ENCODE results near the gene HYCC2. TPM values are rescaled to one million over a fixed set of nuclear protein-coding genes. Genes with fewer than 3 reads are reported as not detected.
A peak's percentile ranks its signal among the peaks of the same experiment; 100 is the strongest.
"Not testable (repeated sequence)": the region's sequence is repeated elsewhere in the genome, so short reads cannot be mapped to it uniquely, and the experiment has no call there.

HYCC2 gene
- total RNA-seq, 1 experiment from 2014 or later: 4.5 TPM

DNA sequence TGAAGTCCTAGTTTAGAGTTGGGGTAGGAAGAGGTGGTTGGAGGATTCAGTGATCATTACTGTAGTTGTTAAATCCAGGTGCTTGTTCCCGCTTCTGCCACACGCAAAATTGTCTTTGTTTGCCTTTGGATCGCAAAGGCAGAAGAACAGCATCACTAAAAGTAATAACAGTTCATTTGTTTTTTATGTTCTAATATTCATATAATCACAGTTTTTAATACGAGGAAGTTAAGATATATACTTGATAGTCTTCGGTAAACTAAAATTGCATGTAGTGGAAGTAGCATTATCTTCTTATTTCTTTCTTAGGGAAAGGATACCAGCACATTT is 695 bp upstream of the HYCC2 start:
- DNase-seq (ENCODE audit: low read depth): no peak

DNA sequence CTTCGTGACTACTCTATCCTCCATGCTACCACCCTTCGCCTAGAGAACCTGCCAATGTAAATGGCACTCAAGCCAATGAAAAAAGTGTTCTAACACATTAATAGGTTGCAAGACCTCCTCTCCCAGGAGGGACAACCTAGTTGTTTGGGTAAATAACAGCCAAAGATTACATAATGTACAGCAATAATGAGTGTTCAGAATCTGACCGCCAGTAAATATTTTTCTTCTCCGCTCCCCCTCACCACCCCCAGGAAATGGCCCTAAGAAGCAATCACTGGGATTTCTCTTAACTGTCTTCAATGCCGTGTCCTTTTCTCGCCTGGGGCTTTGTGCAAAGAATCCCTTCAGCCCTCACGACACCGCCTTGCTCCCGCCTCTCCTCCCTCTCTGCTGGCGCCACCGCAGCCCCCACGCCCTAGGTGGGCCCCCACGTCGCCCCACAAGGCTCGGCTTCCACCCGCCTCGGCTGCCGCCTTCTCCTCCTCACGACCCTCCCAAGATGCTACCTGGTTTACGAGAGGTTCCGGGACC is 458 bp downstream of the HYCC2 start:
- peak; percentile 10 for DNase-seq (ENCODE audit: low read depth)

DNA sequence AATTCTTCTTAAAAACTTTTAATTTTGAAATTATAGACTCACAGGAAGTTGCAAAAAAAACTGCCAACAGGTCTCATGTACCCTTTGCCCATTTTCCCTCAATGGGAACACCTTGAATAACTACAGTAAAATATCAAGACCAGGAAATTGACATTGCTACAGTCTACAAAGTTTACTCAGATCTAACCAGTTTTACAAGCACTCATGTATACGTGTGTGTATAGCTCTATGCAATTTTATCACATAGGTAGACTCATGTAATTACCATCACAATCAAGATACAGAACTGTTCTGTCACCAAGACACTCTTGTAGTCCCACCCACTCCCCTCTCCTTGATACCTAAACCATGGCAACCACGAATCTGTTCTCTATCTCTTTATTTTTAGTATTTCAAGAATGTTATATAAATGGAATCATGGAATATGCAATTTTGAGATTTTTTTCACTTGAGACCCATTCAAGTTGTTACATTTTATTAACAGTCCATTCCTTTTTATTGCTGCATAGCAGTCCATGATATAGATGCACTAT is 6.6 kb downstream of the HYCC2 start:
- DNase-seq (ENCODE audit: low read depth): no peak

DNA sequence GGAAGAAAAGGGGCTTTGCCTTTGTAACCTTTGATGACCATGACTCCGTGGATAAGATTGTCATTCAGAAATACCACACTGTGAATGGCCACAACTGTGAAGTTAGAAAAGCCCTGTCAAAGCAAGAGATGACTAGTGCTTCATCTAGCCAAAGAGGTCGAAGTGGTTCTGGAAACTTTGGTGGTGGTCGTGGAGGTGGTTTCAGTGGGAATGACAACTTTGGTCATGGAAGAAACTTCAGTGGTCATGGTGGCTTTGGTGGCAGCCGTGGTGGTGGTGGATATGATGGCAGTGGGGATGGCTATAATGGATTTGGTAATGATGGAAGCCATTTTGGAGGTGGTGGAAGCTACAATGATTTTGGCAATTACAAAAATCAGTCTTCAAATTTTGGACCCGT is 8.0 kb downstream of the HYCC2 start:
- not testable (repeated sequence) for DNase-seq (ENCODE audit: low read depth)

DNA sequence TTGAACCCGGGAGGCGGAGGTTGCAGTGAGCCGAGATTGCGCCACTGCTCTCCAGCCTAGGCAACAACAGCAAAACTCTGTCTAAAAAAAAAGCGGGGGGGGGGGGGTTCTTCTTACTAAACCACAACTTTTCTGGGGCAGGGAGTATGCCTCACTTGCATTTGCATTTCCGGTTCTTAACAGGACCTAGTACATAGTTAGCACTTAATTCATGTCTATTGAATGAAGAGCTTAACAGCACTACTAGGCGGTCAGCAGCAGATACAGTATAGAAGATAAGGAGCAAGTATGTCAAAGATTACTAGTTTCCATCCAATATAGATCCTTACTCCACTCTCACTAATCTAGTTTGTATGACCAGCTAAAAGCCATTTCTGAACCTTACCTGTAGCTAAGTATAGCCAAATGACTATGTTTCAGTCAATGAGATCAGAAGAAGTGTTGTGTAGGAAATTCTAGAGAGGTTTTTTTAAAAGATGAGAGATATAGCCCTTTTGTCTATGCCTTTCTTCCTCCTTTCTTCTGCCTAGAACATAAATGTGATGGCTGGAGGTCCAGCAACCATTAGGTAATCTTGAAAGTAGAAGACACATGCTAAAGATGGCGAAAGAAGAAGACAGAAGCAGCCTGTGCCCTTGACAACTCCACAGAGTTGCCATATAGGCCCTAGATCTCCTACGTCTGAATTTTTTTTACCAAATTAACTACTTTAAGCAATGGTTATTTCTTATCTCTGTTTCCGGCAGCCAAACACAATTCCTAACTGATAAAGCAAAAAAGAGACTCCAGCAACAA is 11.3 kb downstream of the HYCC2 start:
- DNase-seq (ENCODE audit: low read depth): no peak

DNA sequence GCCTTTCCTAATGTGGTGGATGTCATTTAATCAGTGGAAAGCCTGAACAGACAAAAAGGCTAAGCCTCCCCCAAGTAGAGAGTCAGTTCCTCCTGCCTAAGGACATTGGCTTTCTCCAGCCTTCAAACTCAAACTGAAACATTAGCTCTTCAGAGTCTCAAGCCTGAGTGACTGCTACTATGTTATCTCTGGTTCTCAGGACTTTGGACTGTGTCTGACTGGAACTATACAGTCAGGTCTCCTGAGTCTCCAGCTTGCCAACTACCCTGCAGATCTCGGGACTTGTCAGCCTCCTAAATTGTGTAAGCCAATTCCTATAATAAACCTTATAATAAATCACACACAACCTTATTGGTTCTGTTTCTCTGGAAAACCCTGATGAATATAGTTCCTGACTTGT is 12.6 kb downstream of the HYCC2 start:
- no peak for DNase-seq (ENCODE audit: low read depth)

DNA sequence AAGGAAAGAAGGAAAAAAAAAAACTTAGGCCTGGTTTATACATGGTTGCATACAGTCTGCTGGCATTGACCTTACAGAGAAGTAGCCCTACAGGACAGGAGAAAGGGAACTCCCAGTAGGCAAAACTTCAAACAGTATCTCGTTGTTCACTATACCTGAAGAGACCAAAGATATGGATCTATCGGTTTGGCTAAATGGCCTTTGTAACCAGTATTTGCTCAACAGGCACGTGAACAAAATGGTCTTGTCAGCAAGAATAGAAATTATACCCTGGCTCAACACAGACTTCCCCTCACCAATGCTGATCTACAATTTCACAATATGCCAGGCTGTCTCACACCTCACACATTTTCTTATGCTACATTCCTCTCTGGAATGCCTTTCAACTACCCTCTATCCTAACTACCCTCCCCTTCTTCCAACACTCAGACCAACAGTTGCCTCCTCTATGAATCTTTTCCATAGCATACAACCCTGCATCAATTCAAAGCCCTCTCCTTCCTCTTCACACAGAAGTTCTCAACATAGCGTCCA is 13.7 kb downstream of the HYCC2 start:
- no peak for DNase-seq (ENCODE audit: low read depth)

DNA sequence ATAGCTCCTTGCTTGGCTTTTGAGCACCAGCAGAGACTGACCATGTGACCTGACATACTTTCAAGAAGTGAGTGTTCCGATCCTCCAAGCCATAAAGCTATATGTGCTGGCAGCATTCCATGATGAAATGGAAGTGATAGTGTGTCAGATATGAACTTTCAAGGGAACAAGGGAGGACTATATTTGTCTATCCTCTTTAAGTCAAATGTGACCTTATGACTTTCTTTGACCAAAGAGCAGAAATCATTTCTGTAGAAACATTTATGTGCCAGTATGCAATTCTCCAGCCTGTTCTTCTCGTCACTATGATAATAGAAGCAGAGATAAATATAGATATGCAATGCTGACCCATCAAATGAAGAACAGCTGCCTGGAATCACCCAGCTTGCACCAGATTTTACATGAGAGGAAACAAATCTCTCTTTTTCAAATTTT is 14.4 kb downstream of the HYCC2 start:
- no peak for DNase-seq (ENCODE audit: low read depth)

DNA sequence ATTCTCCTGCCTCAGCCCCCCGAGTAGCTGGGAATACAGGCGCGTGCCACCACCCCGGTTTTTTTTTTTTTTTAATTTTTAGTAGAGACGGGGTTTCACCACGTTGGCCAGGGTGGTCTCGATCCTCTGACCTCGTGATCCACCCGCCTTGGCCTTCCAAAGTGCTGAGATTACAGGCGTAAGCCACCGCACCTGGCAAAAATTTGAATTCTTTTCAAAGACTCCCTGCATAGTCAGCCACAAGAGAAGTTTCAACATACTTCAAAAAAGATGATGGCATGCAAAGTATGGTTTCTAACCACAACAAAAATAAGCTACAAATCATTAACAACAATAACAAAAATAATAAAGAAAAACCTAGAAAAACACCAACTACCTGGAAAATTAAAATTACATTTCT is 22.0 kb downstream of the HYCC2 start:
- no peak for DNase-seq (ENCODE audit: low read depth)

DNA sequence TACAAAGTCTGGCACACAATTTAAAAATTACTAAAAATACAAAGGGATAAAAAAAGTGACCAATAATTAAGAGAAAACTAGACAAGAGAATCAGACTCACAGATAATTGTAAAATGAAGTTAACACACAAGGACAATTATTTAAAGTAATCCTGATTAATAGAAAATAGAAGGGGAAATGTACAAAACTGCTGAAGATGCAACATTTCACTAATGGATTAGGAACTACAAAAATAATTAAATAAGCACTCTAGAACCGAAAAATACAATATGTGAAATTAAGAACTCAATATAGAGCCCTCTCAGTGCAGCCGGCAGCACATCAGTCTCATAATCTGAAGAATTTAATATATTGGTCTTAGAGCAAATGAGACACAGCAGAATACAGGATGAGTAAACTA is 24.6 kb downstream of the HYCC2 start:
- DNase-seq (ENCODE audit: low read depth): no peak

DNA sequence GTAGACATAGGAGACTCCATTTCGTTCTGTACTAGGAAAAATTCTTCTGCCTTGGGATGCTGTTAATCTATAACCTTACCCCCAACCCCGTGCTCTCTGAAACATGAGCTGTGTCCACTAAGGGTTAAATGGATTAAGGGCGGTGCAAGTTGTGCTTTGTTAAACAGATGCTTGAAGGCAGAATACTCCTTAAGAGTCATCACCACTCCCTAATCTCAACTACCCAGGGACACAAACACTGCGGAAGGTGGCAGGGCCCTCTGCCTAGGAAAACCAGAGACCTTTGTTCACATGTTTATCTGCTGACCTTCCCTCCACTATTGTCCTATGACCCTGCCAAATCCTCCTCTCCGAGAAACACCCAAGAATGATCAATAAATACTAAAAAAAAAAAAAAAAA is 28.4 kb downstream of the HYCC2 start:
- DNase-seq (ENCODE audit: low read depth): not testable (repeated sequence)

DNA sequence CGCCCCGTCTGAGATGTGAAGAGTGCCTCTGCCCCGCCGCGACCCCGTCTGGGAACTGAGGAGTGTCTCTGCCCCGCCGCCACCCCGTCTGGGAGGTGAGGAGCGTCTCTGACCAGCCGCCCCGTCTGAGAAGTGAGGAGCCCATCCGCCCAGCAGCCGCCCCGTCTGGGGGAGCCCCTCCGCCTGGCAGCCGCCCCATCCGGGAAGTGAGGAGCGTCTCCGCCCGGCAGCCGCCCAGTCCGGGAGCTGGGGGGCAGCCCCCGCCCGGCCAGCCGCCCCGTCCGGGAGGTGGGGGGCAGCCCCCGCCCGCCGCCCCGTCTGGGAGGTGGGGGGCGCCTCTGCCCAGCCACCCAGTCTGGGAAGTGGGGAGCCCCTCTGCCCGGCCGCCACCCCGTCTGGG is 29.0 kb downstream of the HYCC2 start:
- not testable (repeated sequence) for DNase-seq (ENCODE audit: low read depth)

DNA sequence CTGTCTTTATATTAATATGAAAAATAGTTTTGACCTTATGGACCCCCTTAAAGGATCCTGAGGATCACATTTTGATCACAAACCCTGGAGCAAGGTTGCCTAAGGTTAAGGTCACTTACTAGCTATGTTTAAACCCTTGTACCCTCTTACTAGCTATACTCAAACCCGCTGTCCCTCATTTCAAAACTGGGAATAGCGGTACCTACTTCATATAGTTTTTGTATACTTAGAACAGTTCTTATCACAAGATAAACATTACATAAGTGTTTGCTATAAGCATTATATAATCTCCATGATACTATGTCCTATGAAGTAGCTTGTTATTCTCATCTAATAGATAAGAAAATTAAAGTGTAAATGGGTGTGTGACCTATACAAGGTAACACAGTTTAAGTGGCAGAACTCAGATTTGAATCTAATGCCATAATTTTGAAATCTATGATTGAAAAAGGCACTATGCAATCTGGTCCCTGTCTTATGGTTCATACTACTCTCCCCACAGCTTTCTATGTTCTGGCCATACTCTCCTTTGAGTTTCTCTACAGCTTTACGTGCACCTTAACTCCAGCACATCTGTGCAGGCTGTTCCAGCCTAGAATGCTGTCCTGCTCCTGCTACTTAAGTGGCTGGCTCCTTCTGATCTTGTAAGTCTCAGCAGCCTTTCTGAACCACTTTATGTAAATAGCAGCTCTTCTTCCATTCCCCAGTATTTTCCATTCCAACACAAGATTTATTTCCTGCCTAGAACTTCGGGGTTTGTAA is 30.4 kb downstream of the HYCC2 start:
- no peak for DNase-seq (ENCODE audit: low read depth)

DNA sequence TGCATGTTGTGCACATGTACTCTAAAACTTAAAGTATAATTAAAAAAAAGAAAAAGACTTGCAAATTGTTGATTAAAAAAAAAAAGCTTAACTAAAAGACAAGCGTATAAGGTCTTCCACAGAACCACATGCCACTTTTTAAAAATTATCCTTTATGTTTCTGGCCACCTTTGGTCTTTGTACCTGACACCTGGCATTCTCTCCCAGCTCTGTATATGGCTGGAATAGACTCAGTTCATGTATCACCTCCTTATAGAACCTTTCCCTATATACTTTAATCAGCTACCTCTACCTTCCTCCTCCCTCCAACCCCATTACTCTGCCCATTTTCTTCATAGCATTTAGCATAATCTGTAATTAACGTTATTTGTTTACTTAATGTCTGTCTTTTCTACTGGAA is 32.6 kb downstream of the HYCC2 start:
- DNase-seq (ENCODE audit: low read depth): no peak

DNA sequence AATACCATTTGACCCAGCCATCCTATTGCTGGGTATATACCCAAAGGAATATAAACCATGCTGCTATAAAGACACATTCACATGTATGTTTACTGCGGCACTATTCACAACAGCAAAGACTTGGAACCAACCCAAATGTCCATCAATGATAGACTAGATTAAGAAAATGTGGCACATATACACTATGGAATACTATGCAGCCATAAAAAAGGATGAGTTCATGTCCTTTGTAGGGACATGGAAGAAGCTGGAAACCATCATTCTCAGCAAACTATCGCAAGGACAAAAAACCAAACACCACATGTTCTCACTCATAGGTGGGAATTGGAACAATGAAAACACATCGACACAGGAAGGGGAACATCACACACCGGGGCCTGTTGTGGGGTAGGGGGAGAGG is 33.1 kb downstream of the HYCC2 start:
- not testable (repeated sequence) for DNase-seq (ENCODE audit: low read depth)

DNA sequence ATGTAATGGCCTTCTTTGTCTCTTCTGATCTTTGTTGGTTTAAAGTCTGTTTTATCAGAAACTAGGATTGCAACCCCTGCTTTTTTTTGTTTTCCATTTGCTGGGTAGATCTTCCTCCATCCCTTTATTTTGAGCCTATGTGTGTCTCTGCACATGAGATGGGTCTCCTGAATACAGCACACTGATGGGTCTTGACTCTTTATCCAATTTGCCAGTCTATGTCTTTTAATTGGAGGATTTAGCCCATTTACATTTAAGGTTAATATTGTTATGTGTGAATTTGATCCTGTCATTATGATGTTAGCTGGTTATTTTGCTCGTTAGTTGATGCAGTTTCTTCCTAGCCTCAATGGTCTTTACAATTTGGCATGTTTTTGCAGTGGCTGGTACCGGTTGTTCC is 37.1 kb downstream of the HYCC2 start:
- not testable (repeated sequence) for DNase-seq (ENCODE audit: low read depth)

DNA sequence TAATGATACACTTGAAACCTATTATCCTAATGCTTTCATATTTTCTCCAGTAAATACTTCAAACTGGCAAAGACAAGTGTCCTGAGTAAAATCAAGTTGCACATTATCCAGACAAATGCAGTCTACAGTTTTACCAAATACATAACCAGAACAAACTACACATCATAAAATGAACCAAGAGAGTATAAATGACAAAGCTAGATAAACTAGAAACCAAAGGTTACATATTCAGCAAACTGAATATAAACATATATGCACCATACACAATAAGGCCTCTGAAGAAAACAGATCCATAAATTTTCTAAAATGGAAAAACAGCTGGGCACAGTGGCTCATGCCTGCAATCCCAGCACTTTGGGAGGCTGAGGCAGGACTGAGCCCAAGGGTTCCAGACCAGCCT is 47.0 kb downstream of the HYCC2 start:
- no peak for DNase-seq (ENCODE audit: low read depth)

DNA sequence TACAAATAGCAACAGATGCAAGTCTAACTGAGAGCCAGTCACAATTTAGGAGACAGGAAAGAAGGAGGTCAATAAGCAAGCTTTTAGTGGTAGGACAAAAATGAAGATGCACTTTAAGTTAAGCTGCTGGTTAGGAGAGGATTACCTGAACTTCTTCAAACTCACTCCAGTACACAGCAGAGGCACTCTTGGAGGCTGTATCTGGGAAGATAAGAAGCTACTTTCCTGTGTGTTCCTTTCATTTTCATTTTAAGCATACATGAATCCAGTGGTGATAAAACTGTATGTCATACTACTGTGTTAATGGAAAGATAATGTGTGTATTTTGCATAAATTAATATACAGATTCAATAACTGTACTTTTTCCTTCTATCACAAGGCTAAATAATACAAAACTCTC is 49.6 kb downstream of the HYCC2 start:
- no peak for DNase-seq (ENCODE audit: low read depth)

All from Daoy (cell line).